Activated naive CD8-positive, alpha-beta T cell treated with anti-CD3 and anti-CD28 coated beads, Interleukin-2, amount 10 ng/mL, durations not matched to agents 7 days and 5 days (primary cell): ENCODE measurements around the gene RNF166. TPM values are rescaled to one million over a fixed set of nuclear protein-coding genes. Genes with fewer than 3 reads are reported as not detected.

Source experiments
- ATAC-seq: fragments of 150-1000 bp; cut with Tn5 transposase; one replicate; pipeline ENCODE4 v1.10.0; 2021; ENCODE audit warnings: low read depth, moderate library complexity
- POLR2A ChIA-PET: fragments of 350-600 bp; sonication (Branson Sonifier 250); formaldehyde crosslinking; loops from one replicate; lab custom pipeline; 2021; ENCODE audit warnings: antibody characterized with exemption; lab: Charles Lee
- DNase-seq: peaks from one replicate; pipeline ENCODE4 v3.0.0; 2021
- H3K27ac Mint-ChIP-seq: one replicate; pipeline ENCODE4 v1.8.0; 2022; ENCODE audit warnings: mild to moderate bottlenecking, mixed read lengths
- H3K27me3 Mint-ChIP-seq: one replicate; pipeline ENCODE4 v1.8.0; 2022; ENCODE audit warnings: mild to moderate bottlenecking, moderate library complexity, mixed read lengths
- H3K36me3 Mint-ChIP-seq: one replicate; pipeline ENCODE4 v1.8.0; 2021; ENCODE audit warnings: mild to moderate bottlenecking, mixed read lengths
- H3K4me1 Mint-ChIP-seq: one replicate; pipeline ENCODE4 v1.8.0; 2021; ENCODE audit warnings: mixed read lengths
- H3K4me3 Mint-ChIP-seq: one replicate; pipeline ENCODE4 v1.8.0; 2022; ENCODE audit warnings: mild to moderate bottlenecking, moderate library complexity, mixed read lengths
- H3K9me3 Mint-ChIP-seq: one replicate; pipeline ENCODE4 v1.8.0; 2021; ENCODE audit warnings: mixed read lengths
- total RNA-seq, 2 experiments: library from RNA; stranded (reverse); gene quantifications; one replicate each; pipeline ENCODE4 v1.2.3, GENCODE V29; 2021

RNF166 gene
- total RNA-seq, 2 experiments from 2014 or later, result 227 to 229 TPM

DNA sequence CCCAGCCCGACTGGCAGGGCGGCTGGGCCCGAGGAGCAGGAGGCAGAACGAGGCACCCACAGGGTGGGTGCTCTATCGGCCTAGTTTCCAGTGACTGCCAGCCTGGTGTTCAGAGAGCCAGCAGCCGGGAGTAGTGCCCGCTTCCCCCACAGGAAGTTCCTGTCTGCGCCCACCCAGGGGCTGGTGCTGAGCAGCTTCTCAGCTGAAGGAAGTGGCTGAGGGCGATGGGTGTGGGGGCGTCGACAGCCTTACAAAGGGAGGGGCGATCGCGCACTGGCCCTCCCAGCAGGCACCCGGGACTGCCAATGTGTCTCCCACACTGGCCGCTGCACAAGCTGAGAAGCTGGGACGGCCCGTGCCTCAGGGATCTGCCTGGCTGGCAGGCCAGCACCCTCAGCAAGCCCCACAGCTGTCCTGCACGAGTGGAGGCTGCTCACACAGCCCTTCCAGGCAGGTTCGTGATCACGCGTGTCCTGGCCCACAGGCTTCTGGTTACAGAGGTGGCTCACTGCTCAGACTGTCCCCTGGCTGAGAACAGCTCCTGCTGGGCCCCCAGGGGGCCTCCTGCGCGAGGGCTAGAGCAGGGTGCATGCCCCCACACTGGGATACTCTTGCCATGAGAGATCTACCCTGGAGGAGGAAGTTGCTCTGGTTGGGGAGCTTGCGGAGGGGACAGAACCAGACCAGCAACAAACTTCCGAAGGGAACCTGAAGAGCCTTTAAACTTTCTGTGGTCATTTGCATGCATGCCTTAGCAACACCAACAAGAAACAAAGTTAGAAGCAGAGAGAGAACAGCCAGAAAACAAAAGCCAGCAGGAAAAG is 2.5 kb downstream of the RNF166 start:
- DNase-seq (peak; percentile 82), ATAC-seq (peak; percentile 50)
- peaks cover 22% of the 10 kb centered on the region for H3K36me3 Mint-ChIP-seq

DNA sequence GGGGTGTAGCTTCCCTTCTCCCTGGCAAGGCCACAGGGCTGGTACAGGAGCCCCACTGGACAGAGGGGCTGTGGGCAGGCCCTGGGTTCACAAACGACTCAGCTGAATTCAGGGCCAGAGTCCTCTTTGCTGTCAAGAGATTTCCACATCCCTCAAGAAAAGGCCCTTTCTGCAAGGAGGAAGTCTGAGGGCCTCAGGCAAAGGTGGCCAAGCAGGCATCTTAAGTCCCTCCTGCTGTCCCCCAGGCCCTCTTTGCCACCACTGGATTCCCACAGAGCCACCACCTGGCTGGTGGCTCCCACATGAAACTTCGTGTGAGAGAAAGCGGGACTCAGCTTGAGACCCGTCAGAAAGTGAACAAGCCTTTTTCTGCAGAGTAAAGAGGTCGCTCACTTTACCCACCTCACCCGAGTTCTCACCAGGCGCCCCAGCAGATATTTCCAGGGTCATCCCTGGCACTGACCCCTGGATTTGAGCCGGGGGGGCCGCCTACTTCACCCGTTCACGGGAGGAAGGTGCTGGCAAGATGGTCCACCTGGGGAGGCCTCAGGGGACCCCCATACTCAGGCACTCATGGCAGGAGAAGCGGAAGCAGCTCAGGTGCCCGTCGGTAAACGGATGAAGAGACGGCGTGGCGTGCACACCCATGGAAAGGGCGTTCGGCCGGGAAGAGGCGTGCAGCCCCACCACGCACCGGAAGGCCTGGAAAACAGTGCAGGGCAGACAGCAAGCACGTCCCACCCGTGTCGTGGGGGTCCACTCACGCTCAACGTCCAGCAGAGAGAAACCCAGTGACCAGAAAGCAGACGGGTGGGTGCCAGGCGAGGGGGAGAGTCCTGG is 3.6 kb downstream of the RNF166 start:
- Mint-ChIP-seq H3K4me3 (peak overlapping the region; percentile 96), H3K27ac (peak overlapping the region; percentile 98), H3K4me1 (peaks cover 37% of the 10 kb centered on the region), H3K9me3 (no peaks in the 10 kb centered on the region), H3K36me3 (peaks cover 29% of the 10 kb centered on the region), H3K27me3 (no peaks in the 10 kb centered on the region)
- DNase-seq (peak; percentile 60), ATAC-seq (no peak)
- POLR2A ChIA-PET, result interaction anchor here (0.6 to 6.7 kb wide), 24 partner anchors 10 to 247 kb away, joined by 3 to 66 read pairs (median 10); partner anchors contain the start of genes APRT, CYBA, IL17C and MVD

More for the DNA sequence above, 2.5 kb downstream of the RNF166 start:
- peak overlapping the region; percentile 98 for H3K27ac Mint-ChIP-seq
- no peaks in the 10 kb centered on the region for H3K9me3 Mint-ChIP-seq
- H3K27me3 Mint-ChIP-seq, result no peaks in the 10 kb centered on the region
- POLR2A ChIA-PET, result interaction anchor here (0.5 to 6.7 kb wide), 21 partner anchors 8 to 133 kb away, joined by 3 to 66 read pairs (median 8); partner anchors contain the start of genes APRT, CYBA, IL17C and MVD
- peak overlapping the region; percentile 96 for H3K4me3 Mint-ChIP-seq
- peaks cover 29% of the 10 kb centered on the region for H3K4me1 Mint-ChIP-seq

DNA sequence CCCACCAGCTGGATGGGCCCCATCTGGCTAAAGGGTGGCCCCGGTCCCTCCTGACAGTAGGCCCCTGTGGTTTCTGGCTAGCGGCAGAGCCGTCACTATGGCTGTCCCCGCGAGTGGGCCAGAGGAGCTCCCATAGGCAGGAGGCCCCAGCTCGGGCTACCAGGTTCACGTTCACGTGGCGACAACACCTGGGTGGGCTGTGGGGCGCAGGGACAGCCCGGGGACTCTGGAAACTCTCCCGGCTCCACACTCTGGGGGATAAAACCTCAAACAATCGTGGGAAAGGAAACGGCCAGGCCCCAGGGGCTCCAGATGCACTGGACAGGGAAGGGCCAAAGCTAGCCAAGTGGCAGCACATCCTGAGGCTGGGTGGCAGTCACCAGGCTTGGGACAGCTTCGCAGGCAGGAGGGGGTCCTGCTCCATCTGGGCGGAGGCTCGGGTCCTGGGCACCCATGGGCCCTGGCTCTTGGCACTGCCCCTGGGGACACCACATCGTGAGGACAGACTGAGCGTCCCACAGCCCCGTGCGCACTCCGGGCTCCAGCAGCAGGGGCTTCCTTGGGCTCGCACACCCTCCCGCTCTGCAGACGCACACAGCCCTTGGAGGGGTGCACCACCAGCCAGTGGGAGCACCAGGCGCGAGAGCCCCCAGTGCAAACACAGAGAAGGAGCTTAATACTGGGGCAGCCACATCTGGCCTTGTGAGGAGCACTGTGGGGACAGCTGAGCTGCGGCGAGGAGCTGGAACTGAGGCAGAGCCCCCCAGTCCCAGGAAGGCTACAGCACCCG is 4.4 kb downstream of the RNF166 start:
- Mint-ChIP-seq H3K9me3 (no peaks in the 10 kb centered on the region), H3K27me3 (no peaks in the 10 kb centered on the region), H3K4me3 (peak overlapping the region; percentile 96), H3K4me1 (peaks cover 31% of the 10 kb centered on the region), H3K36me3 (peaks cover 30% of the 10 kb centered on the region), H3K27ac (peak overlapping the region; percentile 98)
- POLR2A ChIA-PET, result interaction anchor here (0.5 to 6.7 kb wide), 20 partner anchors 9 to 247 kb away, joined by 3 to 66 read pairs (median 6); partner anchors contain the start of genes APRT, CYBA, IL17C and MVD
- ATAC-seq (no peak), DNase-seq (peak; percentile 66)

- peaks cover 30% of the 10 kb centered on the region for H3K36me3 Mint-ChIP-seq
- DNase-seq, result peak; percentile 92
Measured at GRCh38 chr16:88700636-88701482, 5.3 kb downstream of the RNF166 start.

GRCh38 chr16:88700322-88700635 is 5.9 kb downstream of the RNF166 start:
- ATAC-seq (no peak), DNase-seq (no peak)
- no peaks in the 10 kb centered on the region for H3K9me3 Mint-ChIP-seq
- H3K27ac Mint-ChIP-seq, result peak overlapping the region; percentile 98
- H3K4me3 Mint-ChIP-seq, result peak overlapping the region; percentile 96
- H3K36me3 Mint-ChIP-seq, result peaks cover 30% of the 10 kb centered on the region
- POLR2A ChIA-PET, result interaction anchor here (0.7 to 6.7 kb wide), 11 partner anchors 8 to 247 kb away, joined by 3 to 66 read pairs (median 22); partner anchors contain the start of genes APRT, IL17C, MVD and SNAI3
- H3K27me3 Mint-ChIP-seq, result no peaks in the 10 kb centered on the region
- peaks cover 28% of the 10 kb centered on the region for H3K4me1 Mint-ChIP-seq

More at GRCh38 chr16:88700636-88701482, 5.3 kb downstream of the RNF166 start:
- Mint-ChIP-seq H3K27ac (peak overlapping the region; percentile 98), H3K4me3 (peak overlapping the region; percentile 96), H3K9me3 (no peaks in the 10 kb centered on the region), H3K4me1 (peaks cover 31% of the 10 kb centered on the region), H3K27me3 (no peaks in the 10 kb centered on the region)
- POLR2A ChIA-PET, result interaction anchor here (0.6 to 6.7 kb wide), 18 partner anchors 8 to 248 kb away, joined by 3 to 66 read pairs (median 6); partner anchors contain the start of genes APRT, CYBA, IL17C and MVD
- ATAC-seq, result peak; percentile 68

- DNase-seq (no peak), ATAC-seq (no peak)
- H3K27ac Mint-ChIP-seq, result no peak overlapping the region
- peaks cover 25% of the 10 kb centered on the region for H3K4me1 Mint-ChIP-seq
- POLR2A ChIA-PET, result interaction anchor here (1.3 kb wide), 1 partner anchor 17 kb away, joined by 3 read pairs; no protein-coding TSS in a partner anchor
- no peak overlapping the region for H3K4me3 Mint-ChIP-seq
- H3K36me3 Mint-ChIP-seq, result peaks cover 33% of the 10 kb centered on the region
- H3K9me3 Mint-ChIP-seq, result no peaks in the 10 kb centered on the region
- no peaks in the 10 kb centered on the region for H3K27me3 Mint-ChIP-seq
Measured at GRCh38 chr16:88699180-88699579, 7.0 kb downstream of the RNF166 start.

DNA sequence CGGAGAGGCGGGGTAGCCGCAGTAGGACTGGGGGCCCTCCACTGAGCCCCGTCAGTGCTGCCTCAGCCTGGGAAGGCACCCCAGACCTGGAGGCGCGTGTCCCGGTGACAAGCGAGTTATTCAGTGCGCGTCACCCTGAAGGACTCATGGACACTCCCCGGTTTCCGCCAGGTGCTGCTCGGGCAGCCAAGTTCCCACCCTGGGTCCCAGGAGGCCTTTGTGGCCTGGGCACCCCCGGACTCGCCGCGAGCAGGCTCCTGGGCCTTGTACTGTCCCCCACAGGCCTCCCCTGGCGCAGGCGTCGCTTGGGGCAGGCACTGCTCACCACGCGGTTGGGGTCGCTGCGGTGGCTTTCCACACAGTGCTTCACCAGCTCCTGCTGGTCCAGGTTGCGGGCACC is 7.6 kb downstream of the RNF166 start:
- no peak for ATAC-seq
- POLR2A ChIA-PET, result interaction anchor here (0.6 to 1.4 kb wide), 4 partner anchors 11 to 18 kb away, joined by 3 to 4 read pairs (median 3); no protein-coding TSS in a partner anchor
- Mint-ChIP-seq H3K4me1 (peaks cover 21% of the 10 kb centered on the region), H3K36me3 (peaks cover 31% of the 10 kb centered on the region), H3K27ac (peak overlapping the region; percentile 75), H3K9me3 (no peaks in the 10 kb centered on the region), H3K27me3 (no peaks in the 10 kb centered on the region), H3K4me3 (no peak overlapping the region)
- no peak for DNase-seq

DNA sequence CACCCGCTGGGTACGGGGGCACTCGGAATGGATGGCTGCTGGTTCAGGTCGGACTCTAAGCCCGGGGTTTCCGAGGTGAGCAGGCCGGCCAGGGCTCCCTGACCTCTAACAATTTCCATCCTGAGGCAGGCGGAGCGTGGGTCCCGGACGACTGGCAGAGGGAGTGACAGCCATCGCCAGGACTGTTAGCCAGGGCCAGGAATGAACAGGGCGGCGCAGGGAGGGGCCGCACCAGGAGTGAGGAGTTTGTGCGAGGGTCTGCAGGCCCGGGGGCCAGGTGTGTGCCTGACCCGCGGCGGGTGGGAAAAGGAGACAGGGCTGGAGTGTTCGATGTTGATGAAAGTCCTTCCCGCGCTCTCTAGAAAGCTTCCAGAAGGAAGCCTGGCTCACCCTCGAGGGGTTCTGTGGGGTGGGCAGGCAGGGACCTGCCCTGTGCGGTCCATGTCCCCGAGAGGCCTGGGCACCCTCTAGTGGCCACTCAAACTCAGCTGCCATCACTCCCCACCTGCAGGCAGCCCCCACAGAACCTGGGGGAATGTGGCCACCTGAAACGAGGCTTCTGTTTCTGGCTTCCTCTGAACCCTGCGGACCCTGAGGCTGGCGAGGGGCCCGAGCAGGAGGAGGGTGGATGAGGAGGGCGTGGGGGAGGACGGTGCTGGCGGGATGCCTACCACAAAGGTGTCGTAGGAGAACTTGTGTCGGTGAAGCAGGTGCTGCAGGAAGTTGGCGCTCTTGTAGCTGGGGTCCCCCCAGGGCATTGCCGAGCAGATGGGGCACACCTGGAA is 8.2 kb downstream of the RNF166 start:
- peaks cover 27% of the 10 kb centered on the region for H3K36me3 Mint-ChIP-seq
- H3K9me3 Mint-ChIP-seq, result no peaks in the 10 kb centered on the region
- H3K4me3 Mint-ChIP-seq, result peak overlapping the region; percentile 16
- no peaks in the 10 kb centered on the region for H3K27me3 Mint-ChIP-seq
- DNase-seq, result peak; percentile 54
- no peak for ATAC-seq
- peak overlapping the region; percentile 75 for H3K27ac Mint-ChIP-seq
- POLR2A ChIA-PET, result interaction anchor here (0.6 to 1.4 kb wide), 7 partner anchors 9 to 54 kb away, joined by 3 to 4 read pairs (median 3); partner anchors contain the start of genes CTU2 and RNF166
- peaks cover 22% of the 10 kb centered on the region for H3K4me1 Mint-ChIP-seq

- Mint-ChIP-seq H3K27ac (peak overlapping the region; percentile 67), H3K36me3 (peaks cover 22% of the 10 kb centered on the region), H3K4me3 (peak overlapping the region; percentile 16), H3K9me3 (no peaks in the 10 kb centered on the region), H3K4me1 (peaks cover 28% of the 10 kb centered on the region), H3K27me3 (no peaks in the 10 kb centered on the region)
- POLR2A ChIA-PET, result interaction anchor here (0.7 to 1.4 kb wide), 4 partner anchors 9 to 53 kb away, joined by 3 to 4 read pairs (median 4); partner anchors contain the start of genes CTU2 and RNF166
- ATAC-seq (no peak), DNase-seq (no peak)
Measured at GRCh38 chr16:88697116-88697830, 8.9 kb downstream of the RNF166 start.

DNA sequence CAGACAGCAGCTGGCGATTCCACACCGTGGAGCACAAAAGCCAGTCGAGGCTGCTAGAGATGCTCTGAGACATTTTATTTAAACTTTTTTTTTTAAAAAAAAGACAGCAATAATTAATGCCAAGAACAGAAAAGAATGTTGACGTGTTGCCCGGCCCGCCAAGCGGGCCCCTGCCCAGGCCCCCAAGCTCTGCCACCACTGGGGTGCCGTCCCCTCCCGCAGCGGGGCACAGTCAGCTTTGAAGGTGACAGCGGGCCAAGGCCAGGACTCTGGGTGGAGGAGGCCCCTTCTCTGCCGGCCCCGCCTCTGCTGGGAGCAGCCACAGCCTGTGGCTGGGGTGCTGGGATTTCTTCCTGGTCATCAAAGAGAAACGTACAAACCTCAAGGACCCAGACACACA is 9.8 kb downstream of the RNF166 start:
- Mint-ChIP-seq H3K27ac (no peak overlapping the region), H3K9me3 (no peaks in the 10 kb centered on the region), H3K27me3 (no peaks in the 10 kb centered on the region), H3K4me3 (no peak overlapping the region), H3K36me3 (peaks cover 21% of the 10 kb centered on the region), H3K4me1 (peaks cover 32% of the 10 kb centered on the region)
- DNase-seq, result no peak
- ATAC-seq, result no peak
- POLR2A ChIA-PET, result no interaction called here
